MV-4-11 (cell line): ENCODE measurements around the gene LASP1.
"Not testable (repeated sequence)": the region's sequence is repeated elsewhere in the genome, so short reads cannot be mapped to it uniquely, and the experiment has no call there.

Experiments
- DNase-seq: peaks from one replicate; lab custom pipeline; 2025; lab: John Stamatoyannopoulos, UW

The LASP1 gene

DNA sequence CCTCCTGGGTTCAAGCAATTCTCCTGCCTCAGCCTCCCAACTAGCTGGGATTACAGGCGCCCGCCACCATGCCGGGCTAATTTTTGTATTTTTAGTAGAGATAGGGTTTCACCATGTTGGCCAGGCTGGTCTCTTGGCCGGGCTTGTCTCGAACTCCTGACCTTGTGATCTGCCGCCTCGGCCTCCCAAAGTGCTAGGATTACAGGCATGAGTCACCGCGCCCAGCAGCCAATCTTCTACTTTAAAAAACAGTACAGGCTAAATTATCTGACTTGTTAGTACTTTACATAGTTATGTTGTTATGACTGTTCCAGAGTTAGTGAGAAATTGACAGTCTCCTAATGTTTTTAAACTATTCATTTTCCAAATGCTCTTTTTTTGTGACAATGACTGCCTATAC is 64.1 kb downstream of the LASP1 start:
- DNase-seq: not testable (repeated sequence)

GRCh38 chr17:38939987-38940386 is 70.1 kb downstream of the LASP1 start:
- no peak for DNase-seq

GRCh38 chr17:38940404-38940803 is 70.5 kb downstream of the LASP1 start:
- no peak for DNase-seq

GRCh38 chr17:38942696-38943334 is 73.0 kb downstream of the LASP1 start:
- DNase-seq: no peak

- peak; percentile 82 for DNase-seq
Observed at GRCh38 chr17:38943607-38944006, 73.7 kb downstream of the LASP1 start.

DNA sequence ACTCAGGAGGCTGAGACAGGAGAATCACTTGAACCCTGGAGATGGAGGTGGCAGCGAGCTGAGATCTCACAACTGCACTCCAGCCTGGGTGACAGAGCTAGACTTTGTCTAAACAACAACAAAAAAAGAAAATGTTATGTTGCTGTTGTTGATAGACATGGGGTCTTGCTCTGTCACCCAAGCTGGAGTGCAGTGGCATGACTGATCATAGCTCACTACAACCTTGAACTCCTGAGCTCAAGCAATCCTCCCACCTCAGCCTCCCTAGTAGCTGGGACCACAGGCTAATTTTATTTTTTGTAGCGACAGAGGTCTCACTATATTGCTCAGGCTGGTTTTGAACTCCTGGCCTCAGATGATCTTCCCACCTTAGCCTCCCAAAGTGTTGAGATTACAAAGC is 77.3 kb downstream of the LASP1 start:
- no peak for DNase-seq

DNA sequence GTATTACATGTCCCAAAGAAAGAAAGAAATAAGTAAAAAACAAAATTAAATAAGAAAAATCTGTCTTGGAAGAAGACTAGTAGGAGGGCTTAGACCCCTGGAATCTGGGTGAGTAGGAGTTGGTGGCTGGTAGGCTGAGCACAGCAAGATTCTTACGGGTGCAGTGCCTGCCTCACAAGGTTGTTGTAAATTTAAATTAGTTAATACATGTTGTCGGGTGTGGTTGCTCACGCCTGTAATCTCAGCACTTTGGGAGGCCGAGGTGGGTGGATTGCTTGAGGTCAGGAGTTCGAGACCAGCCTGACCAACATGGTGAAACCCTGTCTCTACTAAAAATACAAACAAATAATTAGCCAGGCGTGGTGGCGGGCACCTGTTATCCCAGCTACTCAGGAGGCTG is 83.9 kb downstream of the LASP1 start:
- not testable (repeated sequence) for DNase-seq

DNA sequence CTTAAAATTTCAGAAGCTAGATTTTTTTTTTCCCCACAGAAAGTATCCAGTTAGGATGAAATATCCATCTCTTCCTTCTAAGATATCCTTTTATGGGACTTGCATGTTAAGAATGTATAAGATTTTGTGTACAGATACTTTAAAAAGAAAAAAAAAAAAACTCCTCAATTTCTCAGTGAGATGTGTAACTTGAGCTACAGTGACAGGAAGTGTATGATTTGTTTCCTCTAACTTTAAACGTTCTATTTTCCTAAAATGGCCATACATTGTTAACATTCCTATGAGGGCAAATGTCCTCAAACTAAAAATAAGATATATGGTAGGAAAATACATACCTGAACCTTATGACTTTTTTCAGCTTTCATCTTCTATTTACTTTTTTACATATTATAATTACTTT is 88.5 kb downstream of the LASP1 start:
- no peak for DNase-seq

DNA sequence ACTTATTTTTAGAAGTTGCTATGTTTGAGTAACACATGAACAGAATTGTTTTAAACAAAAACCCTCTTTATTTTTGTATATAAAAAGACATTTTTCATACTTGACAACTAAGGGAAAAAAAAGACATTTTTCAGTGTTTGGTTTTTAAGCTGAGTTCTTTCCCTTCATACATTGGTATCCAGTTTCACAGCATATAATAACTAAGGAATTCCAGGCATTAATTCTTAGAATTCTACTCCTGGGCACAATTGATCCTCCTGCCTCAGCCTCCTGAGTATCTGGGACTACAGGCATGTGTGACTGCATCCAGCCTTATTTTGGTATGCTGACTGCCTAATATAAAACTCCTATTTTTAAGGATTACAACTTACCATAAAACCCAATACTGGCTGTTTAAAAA is 88.9 kb downstream of the LASP1 start:
- no peak for DNase-seq

DNA sequence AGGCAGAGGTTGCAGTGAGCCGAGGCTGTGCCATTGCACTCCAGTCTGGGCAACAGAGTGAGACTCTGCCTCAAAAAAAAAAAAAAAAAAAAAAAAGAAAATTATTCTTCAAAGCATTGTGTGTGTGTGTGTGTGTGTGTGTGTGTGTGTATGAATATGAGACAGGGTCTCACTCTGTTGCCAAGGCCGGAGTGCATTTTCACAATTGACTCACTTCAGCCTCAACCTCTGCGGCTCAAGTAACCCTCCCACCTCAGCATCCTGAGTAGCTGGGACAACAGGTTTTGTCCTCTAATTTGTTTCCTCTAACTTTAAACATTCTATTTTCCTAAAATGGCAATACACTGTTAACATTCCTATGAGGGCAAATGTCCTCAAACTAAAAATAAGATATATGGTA is 89.7 kb downstream of the LASP1 start:
- no peak for DNase-seq

- DNase-seq: no peak
Observed at GRCh38 chr17:38960402-38960801, 90.5 kb downstream of the LASP1 start.

DNA sequence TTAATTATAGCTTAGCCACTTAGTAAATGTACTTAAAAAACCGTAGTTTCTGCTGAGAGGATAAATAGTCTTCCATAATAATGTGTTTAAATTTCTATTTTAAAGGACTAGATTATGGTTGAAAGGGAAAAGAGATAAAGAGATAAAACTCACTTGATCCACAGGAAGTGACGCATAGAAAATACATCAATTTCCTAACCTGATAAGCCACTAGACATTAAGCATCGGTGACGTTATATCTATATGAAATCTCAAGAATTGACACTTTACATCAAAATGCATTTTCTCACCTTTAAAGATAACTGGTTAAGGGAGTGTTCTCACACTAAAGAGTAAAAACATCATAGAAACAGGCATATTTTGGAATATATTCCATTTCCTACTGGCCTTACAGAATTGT is 91.6 kb downstream of the LASP1 start:
- DNase-seq: no peak

GRCh38 chr17:38967290-38967738 is 97.5 kb downstream of the LASP1 start, which contains the start of gene FBXO47:
FBXO47 (minus strand) TSS chr17:38967403; CDS start chr17:38963025, 4,378 bp downstream.
- DNase-seq: peak; percentile 95

GRCh38 chr17:38969281-38969680 is 99.4 kb downstream of the LASP1 start:
- DNase-seq: no peak

GRCh38 chr17:38970128-38970527 is 100.3 kb downstream of the LASP1 start:
- DNase-seq: no peak

- no peak for DNase-seq
Observed at GRCh38 chr17:38970804-38971203, 100.9 kb downstream of the LASP1 start.
